ENCODE data around the gene STBD1. TPM values are rescaled to one million over a fixed set of nuclear protein-coding genes. Genes with fewer than 3 reads are reported as not detected.

STBD1 gene
- total and polyA plus RNA-seq, 9 of the 15 experiments (the other 6 are each of a cell fraction or from before 2014, with no cell fraction given): 0.08 to 0.64 (median 0.27) TPM; not detected in 2

DNA sequence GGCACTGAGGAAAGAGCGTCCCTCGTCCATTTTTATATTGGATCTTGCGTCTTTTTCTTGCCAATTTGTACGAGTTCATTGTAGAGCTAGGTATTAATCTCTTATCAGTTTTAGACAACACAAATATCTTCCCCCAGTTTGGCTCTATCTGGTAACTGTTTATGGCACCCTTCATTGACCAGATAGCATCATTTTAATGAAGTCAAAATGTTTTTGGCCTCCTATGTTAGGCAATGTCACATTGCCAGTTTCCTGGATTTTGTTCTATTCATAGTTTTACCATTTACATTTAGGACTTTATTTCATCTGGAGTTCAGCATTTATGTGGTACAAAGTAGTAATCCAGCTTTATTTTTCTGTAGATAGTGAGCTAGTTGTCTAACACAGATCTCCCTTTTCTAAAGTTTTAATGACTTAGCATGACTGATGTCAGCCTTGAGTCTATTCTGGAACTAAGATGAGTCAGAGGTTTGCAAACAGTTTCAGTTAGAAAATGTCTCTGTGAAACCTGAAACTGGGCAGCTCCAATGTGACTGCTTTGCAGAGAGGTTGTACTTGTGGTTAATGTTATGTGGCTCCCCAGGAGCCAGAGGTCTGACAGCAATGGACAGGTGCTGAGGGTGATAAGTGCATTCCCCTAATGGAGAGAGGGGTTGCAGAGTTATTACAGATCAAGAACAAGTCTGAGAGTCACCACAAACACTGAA lies 5.3 kb upstream of the STBD1 start (continued):
- TF ChIP-seq CCAR2 (IDR thresholded peaks at IDR 0.05; ENCODE audit: low read depth, low read length): no peak
- TF ChIP-seq, protein P1, sequence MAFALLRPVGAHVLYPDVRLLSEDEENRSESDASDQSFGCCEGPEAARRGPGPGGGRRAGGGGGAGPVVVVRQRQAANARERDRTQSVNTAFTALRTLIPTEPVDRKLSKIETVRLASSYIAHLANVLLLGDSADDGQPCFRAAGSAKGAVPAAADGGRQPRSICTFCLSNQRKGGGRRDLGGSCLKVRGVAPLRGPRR (CRISPR knock-in tag; IDR thresholded peaks at IDR 0.05): no peak
- no peak for TF ChIP-seq BRCA1 (IDR thresholded peaks at IDR 0.05)
- no peak for TF ChIP-seq BRCA1 (CRISPR knock-in tag; IDR thresholded peaks at IDR 0.05)
- no peak for TF ChIP-seq ZNF644 (tag; IDR thresholded peaks at IDR 0.05; ENCODE audit: low read depth)
- no peak for TF ChIP-seq SREBF1 (IDR thresholded peaks at IDR 0.05; ENCODE audit: borderline replicate concordance, low read depth, low read length)
- no peak for TF ChIP-seq PYGO2 (tag; IDR thresholded peaks at IDR 0.05)
- TF ChIP-seq ZNF174 (CRISPR knock-in tag; IDR thresholded peaks at IDR 0.05): no peak
- no peak for TF ChIP-seq ZBTB17 (CRISPR knock-in tag; IDR thresholded peaks at IDR 0.05)
- TF ChIP-seq, protein P2, sequence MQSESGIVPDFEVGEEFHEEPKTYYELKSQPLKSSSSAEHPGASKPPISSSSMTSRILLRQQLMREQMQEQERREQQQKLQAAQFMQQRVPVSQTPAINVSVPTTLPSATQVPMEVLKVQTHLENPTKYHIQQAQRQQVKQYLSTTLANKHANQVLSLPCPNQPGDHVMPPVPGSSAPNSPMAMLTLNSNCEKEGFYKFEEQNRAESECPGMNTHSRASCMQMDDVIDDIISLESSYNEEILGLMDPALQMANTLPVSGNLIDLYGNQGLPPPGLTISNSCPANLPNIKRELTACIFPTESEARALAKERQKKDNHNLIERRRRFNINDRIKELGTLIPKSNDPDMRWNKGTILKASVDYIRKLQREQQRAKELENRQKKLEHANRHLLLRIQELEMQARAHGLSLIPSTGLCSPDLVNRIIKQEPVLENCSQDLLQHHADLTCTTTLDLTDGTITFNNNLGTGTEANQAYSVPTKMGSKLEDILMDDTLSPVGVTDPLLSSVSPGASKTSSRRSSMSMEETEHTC (IDR thresholded peaks at IDR 0.05): peak; percentile 70
- TF ChIP-seq, protein P3, sequence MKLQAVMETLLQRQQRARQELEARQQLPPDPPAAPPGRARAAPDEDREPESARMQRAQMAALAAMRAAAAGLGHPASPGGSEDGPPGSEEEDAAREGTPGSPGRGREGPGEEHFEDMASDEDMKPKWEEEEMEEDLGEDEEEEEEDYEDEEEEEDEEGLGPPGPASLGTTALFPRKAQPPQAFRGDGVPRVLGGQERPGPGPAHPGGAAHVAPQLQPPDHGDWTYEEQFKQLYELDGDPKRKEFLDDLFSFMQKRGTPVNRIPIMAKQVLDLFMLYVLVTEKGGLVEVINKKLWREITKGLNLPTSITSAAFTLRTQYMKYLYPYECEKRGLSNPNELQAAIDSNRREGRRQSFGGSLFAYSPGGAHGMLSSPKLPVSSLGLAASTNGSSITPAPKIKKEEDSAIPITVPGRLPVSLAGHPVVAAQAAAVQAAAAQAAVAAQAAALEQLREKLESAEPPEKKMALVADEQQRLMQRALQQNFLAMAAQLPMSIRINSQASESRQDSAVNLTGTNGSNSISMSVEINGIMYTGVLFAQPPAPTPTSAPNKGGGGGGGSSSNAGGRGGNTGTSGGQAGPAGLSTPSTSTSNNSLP (IDR thresholded peaks at IDR 0.05; ENCODE audit: borderline replicate concordance, low read depth, low read length): no peak
- TF ChIP-seq, protein P4, sequence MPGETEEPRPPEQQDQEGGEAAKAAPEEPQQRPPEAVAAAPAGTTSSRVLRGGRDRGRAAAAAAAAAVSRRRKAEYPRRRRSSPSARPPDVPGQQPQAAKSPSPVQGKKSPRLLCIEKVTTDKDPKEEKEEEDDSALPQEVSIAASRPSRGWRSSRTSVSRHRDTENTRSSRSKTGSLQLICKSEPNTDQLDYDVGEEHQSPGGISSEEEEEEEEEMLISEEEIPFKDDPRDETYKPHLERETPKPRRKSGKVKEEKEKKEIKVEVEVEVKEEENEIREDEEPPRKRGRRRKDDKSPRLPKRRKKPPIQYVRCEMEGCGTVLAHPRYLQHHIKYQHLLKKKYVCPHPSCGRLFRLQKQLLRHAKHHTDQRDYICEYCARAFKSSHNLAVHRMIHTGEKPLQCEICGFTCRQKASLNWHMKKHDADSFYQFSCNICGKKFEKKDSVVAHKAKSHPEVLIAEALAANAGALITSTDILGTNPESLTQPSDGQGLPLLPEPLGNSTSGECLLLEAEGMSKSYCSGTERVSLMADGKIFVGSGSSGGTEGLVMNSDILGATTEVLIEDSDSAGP (CRISPR knock-in tag; IDR thresholded peaks at IDR 0.05): no peak
- peak; percentile 94 to 96 for TF ChIP-seq KDM1A (IDR thresholded peaks at IDR 0.05)
- no peak for TF ChIP-seq MCM5 (IDR thresholded peaks at IDR 0.05; ENCODE audit: low read depth)
- TF ChIP-seq HMGXB4 (CRISPR knock-in tag; IDR thresholded peaks at IDR 0.05): no peak
- TF ChIP-seq SAFB2 (IDR thresholded peaks at IDR 0.05; ENCODE audit: borderline replicate concordance, low read depth, low read length, severe bottlenecking): no peak
- no peak for TF ChIP-seq KHSRP (IDR thresholded peaks at IDR 0.05)
- no peak for TF ChIP-seq PCBP2 (IDR thresholded peaks at IDR 0.05; ENCODE audit: low read depth, low read length, poor library complexity, severe bottlenecking)
- TF ChIP-seq NR1H2 (CRISPR knock-in tag; IDR thresholded peaks at IDR 0.05): no peak
- TF ChIP-seq THRAP3 (IDR thresholded peaks at IDR 0.05; ENCODE audit: borderline replicate concordance): no peak
- TF ChIP-seq, protein P5, sequence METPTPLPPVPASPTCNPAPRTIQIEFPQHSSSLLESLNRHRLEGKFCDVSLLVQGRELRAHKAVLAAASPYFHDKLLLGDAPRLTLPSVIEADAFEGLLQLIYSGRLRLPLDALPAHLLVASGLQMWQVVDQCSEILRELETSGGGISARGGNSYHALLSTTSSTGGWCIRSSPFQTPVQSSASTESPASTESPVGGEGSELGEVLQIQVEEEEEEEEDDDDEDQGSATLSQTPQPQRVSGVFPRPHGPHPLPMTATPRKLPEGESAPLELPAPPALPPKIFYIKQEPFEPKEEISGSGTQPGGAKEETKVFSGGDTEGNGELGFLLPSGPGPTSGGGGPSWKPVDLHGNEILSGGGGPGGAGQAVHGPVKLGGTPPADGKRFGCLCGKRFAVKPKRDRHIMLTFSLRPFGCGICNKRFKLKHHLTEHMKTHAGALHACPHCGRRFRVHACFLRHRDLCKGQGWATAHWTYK (CRISPR knock-in tag; IDR thresholded peaks at IDR 0.05): no peak
